Heart right ventricle (tissue), 16 donors: ENCODE results near the gene OAS1. TPM values are rescaled to one million over a fixed set of nuclear protein-coding genes. Genes with fewer than 3 reads are reported as not detected.

Experiments
- ATAC-seq, 8 donors: fragments of 200-7000 bp; cut with Tn5 transposase; one replicate each; pipeline ENCODE4 v1.9.1; 2020; ENCODE audit warnings: mild to moderate bottlenecking in 8 of 8, moderate library complexity in 8 of 8, moderate number of reproducible peaks in 1 of 8
- DNase-seq, 2 donors: peaks; one replicate each; pipeline ENCODE4 v3.0.0-alpha.2; 2020
- H3K27ac ChIP-seq, 10 donors: fragments of 200-600 bp; sonication (generic) in 2 of 10; one replicate each; pipeline versions ENCODE4 v1.5.0 to v1.8.0; 2020 to 2022; ENCODE audit warnings: mild to moderate bottlenecking in 3 of 10
- H3K27me3 ChIP-seq, 7 donors: fragments of 200-600 bp; one replicate each; pipeline ENCODE4 v1.8.0; 2021 to 2022; ENCODE audit warnings: mild to moderate bottlenecking in 2 of 7
- H3K36me3 ChIP-seq, 9 donors: fragments of 200-600 bp; sonication (generic) in 1 of 9; one replicate each; pipeline versions ENCODE4 v1.5.0 to v1.8.0; 2020 to 2022; ENCODE audit warnings: mild to moderate bottlenecking in 2 of 9
- H3K4me1 ChIP-seq, 9 donors: fragments of 200-600 bp; sonication (generic) in 1 of 9; one replicate each; pipeline versions ENCODE4 v1.5.0 to v1.8.0; 2020 to 2022; ENCODE audit warnings: mild to moderate bottlenecking in 4 of 9
- H3K4me3 ChIP-seq, 10 donors: fragments of 200-600 bp; sonication (generic) in 2 of 10; one replicate each; pipeline versions ENCODE4 v1.5.0 to v1.8.0; 2020 to 2022; ENCODE audit warnings: mild to moderate bottlenecking in 7 of 10, moderate library complexity in 2 of 10
- H3K9me3 ChIP-seq, 11 donors: fragments of 200-600 bp in 10 of 11; sonication (generic) in 2 of 11; one replicate each; pipeline versions ENCODE4 v1.5.0 to v1.8.0; 2013 to 2022; ENCODE audit warnings: mild to moderate bottlenecking in 2 of 11, control low read depth in 1 of 11, moderate library complexity in 1 of 11
- WGBS, 2 donors: extraction: QIAGEN DNeasy Blood & Tissue Kit; methylation state at CpG; one replicate each; pipeline ENCODE4 v1.1.7; 2013; ENCODE audit warnings: inconsistent platforms in 1 of 2; 5-methylcytosine and 5-hydroxymethylcytosine counted together
- intact Hi-C, 10 donors: fragments of 100-400 bp; cut with DNase I; formaldehyde crosslinking; loops; one replicate each; pipeline versions ENCODE4 v1.11.1 to v1.14.2; 2022
- polyA plus RNA-seq, 2 donors: library from polyadenylated mRNA; stranded (reverse); fragments of 200-250 nt; gene quantifications; one replicate each; pipeline ENCODE4 v1.2.3, GENCODE V29; 2013
- total RNA-seq, 10 donors: library from RNA; stranded (reverse); fragmentation: NEBNext Ultra II Directional in 3 of 10; extraction: Animal tissue kit (Norgen Biotek cat#: 25700) in 3 of 10; gene quantifications; one replicate each; pipeline versions ENCODE4 v1.2.1 to v1.2.4, GENCODE V29; 2021 to 2023
- TF ChIP-seq, protein P1 (sequence below), 9 donors: fragments of 200-600 bp; sonication (generic) in 2 of 9; IDR thresholded peaks; one replicate each; pipeline versions ENCODE4 v1.5.0 to v1.8.0; 2021 to 2022; ENCODE audit warnings: antibody characterized with exemption in 9 of 9, mild to moderate bottlenecking in 5 of 9, moderate library complexity in 1 of 9
- donor health status: Arrhythmogenic right ventricular cardiomyopathy.
- donor health status: ischemic (EF 13 %, LVEDD 7.1; RV severe dilation, severe dysfunction).
- donor health status: healthy with polysubstance abuse.
- donor health status: DM: no; HTN: yes; CAD: no.
- donor health status: DM: no; HTN: no; CAD: no.
- donor health status: ischemic (EF 25% LVEDD 6.9; RV normal size, moderate dysfunction).
- donor health status: ischemic (EF 25% LVEDD 5.7; RV mildly dilated, moderate dysfunction).
- donor health status: healthy.
- donor health status: DM: yes; HTN: yes; CAD: no.
- donor health status: Ischemic cardiomyopathy.
- donor health status: ischemic (EF 35%, LVEDD 5.7; RV mildly dilated, moderate dysfunction).
- donor health status: nonischemic (EF 11% LVEDD 7.7; RV severe dilation, severe dysfunction).
- donor health status: DM: yes; HTN: yes; CAD: no.
- donor health status: PGD.
- donor health status: ischemic (EF 29% LVEDD 5.4; RV normal size, mild dysfunction).
- donor health status: nonischemic (EF 23%, LVEDD 6.1; RV moderate dilation, normal function).

The OAS1 gene
- total and polyA plus RNA-seq, 12 donors: 4.1 to 20.3 (median 6.5) TPM

DNA sequence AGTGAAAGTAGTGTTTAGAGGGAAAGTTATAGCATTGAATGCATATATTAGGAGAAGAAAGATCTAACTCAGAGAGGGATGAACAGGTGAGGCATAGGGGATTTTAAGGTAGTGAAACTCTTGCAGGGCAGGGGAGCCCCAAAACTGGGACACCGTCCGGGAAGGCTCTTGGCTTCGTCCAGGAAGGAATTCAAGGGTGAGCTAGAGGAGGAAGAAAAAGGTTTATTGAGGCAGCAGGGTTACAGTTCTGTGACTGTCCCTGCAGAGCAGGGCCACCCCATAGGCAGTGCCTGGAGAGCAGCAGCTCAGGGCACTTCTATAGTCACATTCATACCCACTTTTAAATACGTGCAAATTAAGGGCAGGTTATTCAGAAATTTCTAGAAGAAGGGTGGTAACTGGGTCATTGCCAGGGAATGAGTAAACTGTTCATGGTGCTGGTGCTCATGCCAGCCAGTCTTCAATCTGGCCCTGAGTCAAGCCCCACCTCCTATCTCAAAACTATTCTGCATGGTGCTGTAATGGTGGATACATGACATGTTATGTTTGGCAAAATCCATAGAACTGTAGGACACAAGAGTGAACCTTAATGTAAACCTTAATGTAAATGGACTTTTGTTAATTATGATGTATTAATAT, 1.2 kb upstream of the OAS1 start:
- DNase-seq (no peak), ATAC-seq (no peak)
- Histone ChIP-seq H3K4me3 (no peak overlapping the region), H3K9me3 (no peaks in the 10 kb centered on the region), H3K36me3 (peaks cover 0 to 17% (median 0%) of the 10 kb centered on the region in 9 donors), H3K27me3 (no peaks in the 10 kb centered on the region), H3K4me1 (peaks cover 0 to 61% (median 22%) of the 10 kb centered on the region in 9 donors), H3K27ac (peak overlapping the region in 5 of 10 donors; percentile 54 to 89 (median 76))
- intact Hi-C loops: loop anchor here in 1 of 10 donors (10.0 kb wide), 1 partner anchor 69 kb away; the partner anchor contains the start of gene OAS2
- 89 to 90% methylated on average over 4 of the region's 4 CpGs for WGBS, 2 donors
- TF ChIP-seq, protein P1, sequence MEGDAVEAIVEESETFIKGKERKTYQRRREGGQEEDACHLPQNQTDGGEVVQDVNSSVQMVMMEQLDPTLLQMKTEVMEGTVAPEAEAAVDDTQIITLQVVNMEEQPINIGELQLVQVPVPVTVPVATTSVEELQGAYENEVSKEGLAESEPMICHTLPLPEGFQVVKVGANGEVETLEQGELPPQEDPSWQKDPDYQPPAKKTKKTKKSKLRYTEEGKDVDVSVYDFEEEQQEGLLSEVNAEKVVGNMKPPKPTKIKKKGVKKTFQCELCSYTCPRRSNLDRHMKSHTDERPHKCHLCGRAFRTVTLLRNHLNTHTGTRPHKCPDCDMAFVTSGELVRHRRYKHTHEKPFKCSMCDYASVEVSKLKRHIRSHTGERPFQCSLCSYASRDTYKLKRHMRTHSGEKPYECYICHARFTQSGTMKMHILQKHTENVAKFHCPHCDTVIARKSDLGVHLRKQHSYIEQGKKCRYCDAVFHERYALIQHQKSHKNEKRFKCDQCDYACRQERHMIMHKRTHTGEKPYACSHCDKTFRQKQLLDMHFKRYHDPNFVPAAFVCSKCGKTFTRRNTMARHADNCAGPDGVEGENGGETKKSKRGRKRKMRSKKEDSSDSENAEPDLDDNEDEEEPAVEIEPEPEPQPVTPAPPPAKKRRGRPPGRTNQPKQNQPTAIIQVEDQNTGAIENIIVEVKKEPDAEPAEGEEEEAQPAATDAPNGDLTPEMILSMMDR (IDR thresholded peaks at IDR 0.05): no peak

DNA sequence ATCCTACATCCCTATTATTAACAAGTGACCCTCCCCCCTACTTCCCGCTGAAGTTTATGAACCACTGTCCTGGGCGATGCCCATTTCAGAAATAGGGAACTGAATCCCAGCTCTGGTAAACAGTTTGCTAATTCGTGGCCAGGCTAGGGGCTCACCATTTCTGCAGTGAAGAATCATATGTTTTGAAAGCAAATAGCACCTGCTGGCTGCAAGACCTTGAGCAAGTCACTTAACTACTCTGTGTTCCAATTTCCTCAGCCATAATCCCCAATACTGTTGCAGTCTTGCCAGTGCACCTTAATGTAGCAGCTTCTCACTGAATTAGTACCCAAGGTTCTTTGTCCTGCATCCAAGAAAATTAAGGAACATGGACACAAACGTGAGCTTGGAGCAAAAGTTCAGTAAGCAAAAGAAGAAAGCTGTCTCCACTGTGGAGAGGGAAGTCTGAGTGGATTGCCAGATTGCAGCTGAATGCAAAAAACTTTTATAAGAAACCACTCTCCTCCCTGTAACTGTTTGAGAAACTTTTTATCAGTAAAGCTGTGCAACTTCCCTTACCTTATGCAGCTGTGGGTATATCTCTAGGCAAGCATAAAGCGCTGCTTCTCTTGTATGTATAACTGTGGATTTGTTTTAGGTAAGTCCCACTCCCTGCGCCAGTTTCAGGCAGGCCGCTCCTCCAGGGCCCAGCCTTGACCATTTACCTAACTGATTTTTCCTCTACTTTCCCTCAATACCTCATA, 824 bp downstream of the OAS1 start:
- peak overlapping the region; percentile 18 to 68 (median 60) for H3K4me3 ChIP-seq
- H3K27ac ChIP-seq: peak overlapping the region in 9 of 10 donors; percentile 38 to 89 (median 64)
- peaks cover 0 to 35% (median 7%) of the 10 kb centered on the region in 9 donors for H3K36me3 ChIP-seq
- intact Hi-C loops: loop anchor here in 1 of 10 donors (1.0 to 10.0 kb wide), 2 partner anchors 30 to 67 kb away; partner anchors contain the start of gene OAS2
- H3K9me3 ChIP-seq: peaks cover 0 to 14% (median 10%) of the 10 kb centered on the region in 11 donors
- TF ChIP-seq, protein P1 (IDR thresholded peaks at IDR 0.05): no peak
- ATAC-seq: peak in 7 of 8 donors; percentile 47 to 74 (median 62)
- DNase-seq: peak in 1 of 2 donors; percentile 10
- 64 to 79% methylated on average over 7 of the region's 7 CpGs for WGBS, 2 donors
- no peaks in the 10 kb centered on the region for H3K27me3 ChIP-seq
- H3K4me1 ChIP-seq: peaks cover 0 to 53% (median 22%) of the 10 kb centered on the region in 9 donors

DNA sequence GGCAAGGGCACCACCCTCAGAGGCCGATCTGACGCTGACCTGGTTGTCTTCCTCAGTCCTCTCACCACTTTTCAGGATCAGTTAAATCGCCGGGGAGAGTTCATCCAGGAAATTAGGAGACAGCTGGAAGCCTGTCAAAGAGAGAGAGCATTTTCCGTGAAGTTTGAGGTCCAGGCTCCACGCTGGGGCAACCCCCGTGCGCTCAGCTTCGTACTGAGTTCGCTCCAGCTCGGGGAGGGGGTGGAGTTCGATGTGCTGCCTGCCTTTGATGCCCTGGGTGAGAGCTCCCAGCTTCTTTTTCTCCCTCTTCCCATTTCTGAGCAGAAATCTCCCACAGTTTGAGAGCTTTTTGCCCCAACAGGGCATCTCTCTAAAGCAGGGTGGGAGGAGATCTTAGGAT, 1.8 kb downstream of the OAS1 start:
- peak overlapping the region in 4 of 10 donors; percentile 13 to 89 (median 46) for H3K27ac ChIP-seq

More for the DNA sequence above, 1.8 kb downstream of the OAS1 start:
- peaks cover 0 to 52% (median 22%) of the 10 kb centered on the region in 9 donors for H3K4me1 ChIP-seq
- ATAC-seq (peak in 1 of 8 donors; percentile 29), DNase-seq (no peak)
- peaks cover 0 to 23% (median 19%) of the 10 kb centered on the region in 11 donors for H3K9me3 ChIP-seq
- H3K4me3 ChIP-seq: peak overlapping the region in 8 of 10 donors; percentile 43 to 68 (median 61)
- H3K27me3 ChIP-seq: no peaks in the 10 kb centered on the region
- peaks cover 0 to 43% (median 8%) of the 10 kb centered on the region in 9 donors for H3K36me3 ChIP-seq
- TF ChIP-seq, protein P1 (IDR thresholded peaks at IDR 0.05): no peak
- 37 to 41% methylated on average over 12 of the region's 12 CpGs for WGBS, 2 donors
- intact Hi-C loops: loop anchor here in 1 of 10 donors (10.0 kb wide), 1 partner anchor 66 kb away; the partner anchor contains the start of gene OAS2
